ENCODE data around the gene FMR1.

Gene FMR1

DNA sequence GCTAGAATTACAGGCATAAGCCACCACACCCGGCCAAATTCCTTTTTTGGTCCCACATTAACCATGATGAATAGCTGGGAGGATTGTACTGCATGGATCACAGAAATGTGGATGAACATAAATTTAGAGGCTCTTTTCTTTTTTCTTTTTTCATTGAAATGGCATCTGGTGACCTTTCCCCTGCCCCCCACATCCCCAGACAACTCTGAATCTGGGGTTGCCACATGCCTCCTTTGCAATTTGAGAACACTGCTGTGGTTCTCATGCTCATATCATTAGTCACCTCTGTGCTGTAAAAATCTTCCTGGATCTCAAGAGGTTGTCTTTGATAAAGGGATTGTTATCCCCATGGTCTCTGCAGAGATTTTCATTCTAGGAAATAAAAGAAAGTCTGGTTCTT is 46.6 kb downstream of the FMR1 start:
- Mint-ChIP-seq H3K4me3 (no peak overlapping the region), H3K4me1 (no peaks in the 10 kb centered on the region), H3K36me3 (ENCODE audit: low read depth) (no peaks in the 10 kb centered on the region), H3K9me3 (peaks cover 49% of the 10 kb centered on the region), H3K27ac (no peak overlapping the region), H3K27me3 (ENCODE audit: low read depth, poor library complexity) (peaks cover 3% of the 10 kb centered on the region)
- DNase-seq, result no peak
- TF ChIP-seq, protein P1, sequence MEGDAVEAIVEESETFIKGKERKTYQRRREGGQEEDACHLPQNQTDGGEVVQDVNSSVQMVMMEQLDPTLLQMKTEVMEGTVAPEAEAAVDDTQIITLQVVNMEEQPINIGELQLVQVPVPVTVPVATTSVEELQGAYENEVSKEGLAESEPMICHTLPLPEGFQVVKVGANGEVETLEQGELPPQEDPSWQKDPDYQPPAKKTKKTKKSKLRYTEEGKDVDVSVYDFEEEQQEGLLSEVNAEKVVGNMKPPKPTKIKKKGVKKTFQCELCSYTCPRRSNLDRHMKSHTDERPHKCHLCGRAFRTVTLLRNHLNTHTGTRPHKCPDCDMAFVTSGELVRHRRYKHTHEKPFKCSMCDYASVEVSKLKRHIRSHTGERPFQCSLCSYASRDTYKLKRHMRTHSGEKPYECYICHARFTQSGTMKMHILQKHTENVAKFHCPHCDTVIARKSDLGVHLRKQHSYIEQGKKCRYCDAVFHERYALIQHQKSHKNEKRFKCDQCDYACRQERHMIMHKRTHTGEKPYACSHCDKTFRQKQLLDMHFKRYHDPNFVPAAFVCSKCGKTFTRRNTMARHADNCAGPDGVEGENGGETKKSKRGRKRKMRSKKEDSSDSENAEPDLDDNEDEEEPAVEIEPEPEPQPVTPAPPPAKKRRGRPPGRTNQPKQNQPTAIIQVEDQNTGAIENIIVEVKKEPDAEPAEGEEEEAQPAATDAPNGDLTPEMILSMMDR (IDR thresholded peaks at IDR 0.05), result no peak

DNA sequence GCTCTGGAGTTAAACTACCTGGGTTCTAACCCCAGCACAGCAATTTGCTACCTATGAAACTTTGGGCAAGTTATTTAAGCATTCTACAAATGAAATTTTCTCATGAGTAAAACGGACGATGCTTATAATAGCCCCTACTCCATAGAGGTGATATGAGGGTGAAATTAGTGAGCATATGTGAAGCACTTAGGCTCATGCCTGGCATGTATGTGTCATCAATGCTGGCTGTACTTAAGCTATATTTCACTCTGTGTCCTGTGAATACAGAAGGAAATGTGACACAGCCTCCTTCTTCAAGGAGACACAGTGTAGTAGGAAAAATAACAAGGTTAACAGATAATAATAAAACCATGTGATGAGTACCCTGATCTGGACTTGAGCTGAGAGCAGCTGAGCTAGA is 49.0 kb downstream of the FMR1 start:
- no peaks in the 10 kb centered on the region for H3K4me1 Mint-ChIP-seq
- TF ChIP-seq, protein P1 (IDR thresholded peaks at IDR 0.05), result no peak
- no peak for DNase-seq
- H3K27ac Mint-ChIP-seq, result no peak overlapping the region
- H3K27me3 Mint-ChIP-seq (ENCODE audit: low read depth, poor library complexity), result no peaks in the 10 kb centered on the region
- no peak overlapping the region for H3K4me3 Mint-ChIP-seq
- H3K36me3 Mint-ChIP-seq (ENCODE audit: low read depth), result no peaks in the 10 kb centered on the region
- H3K9me3 Mint-ChIP-seq, result peaks cover 53% of the 10 kb centered on the region

DNA sequence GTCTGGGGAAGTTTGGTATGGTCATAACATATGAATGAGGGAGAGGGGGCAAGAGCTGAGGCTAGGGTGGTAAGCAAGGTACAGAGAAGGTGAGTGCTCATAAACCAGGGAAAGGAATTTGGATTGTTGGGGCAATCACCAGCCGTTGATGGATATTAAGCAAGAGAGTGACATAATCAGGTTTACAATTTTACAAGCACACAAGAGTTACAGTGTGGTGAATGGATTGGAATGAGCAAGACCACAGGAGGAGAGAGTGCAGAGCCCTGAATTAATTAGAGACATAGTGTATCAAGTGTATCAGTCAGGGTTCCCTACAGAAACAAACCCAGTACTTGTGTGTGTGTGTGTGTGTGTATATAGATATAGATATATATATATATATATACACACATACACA is 50.8 kb downstream of the FMR1 start:
- no peaks in the 10 kb centered on the region for H3K27me3 Mint-ChIP-seq (ENCODE audit: low read depth, poor library complexity)
- no peak overlapping the region for H3K27ac Mint-ChIP-seq
- no peaks in the 10 kb centered on the region for H3K36me3 Mint-ChIP-seq (ENCODE audit: low read depth)
- DNase-seq, result no peak
- no peak overlapping the region for H3K4me3 Mint-ChIP-seq
- H3K9me3 Mint-ChIP-seq, result peaks cover 60% of the 10 kb centered on the region
- H3K4me1 Mint-ChIP-seq, result no peaks in the 10 kb centered on the region
- TF ChIP-seq, protein P1 (IDR thresholded peaks at IDR 0.05), result no peak

DNA sequence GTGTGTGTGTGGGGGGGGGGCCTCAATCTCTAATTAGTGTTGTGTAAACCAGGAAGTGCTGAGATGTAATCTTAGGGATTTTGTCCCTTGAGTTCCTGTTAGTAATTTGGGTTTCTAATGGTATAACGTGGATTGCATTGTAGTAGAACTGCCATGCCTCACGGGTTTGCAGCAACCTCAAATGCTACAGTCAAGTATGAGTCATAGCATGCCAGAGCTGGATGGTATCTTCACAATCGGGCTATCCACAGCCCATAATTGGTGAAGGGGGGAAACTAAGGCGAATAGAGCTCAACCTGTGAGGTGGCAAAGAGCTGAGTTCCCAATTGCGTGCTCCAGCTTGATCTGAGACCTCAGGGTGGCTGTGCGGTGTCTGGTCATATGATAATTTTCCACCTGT is 67.2 kb downstream of the FMR1 start:
- no peaks in the 10 kb centered on the region for H3K4me1 Mint-ChIP-seq
- H3K27me3 Mint-ChIP-seq (ENCODE audit: low read depth, poor library complexity), result no peaks in the 10 kb centered on the region
- H3K4me3 Mint-ChIP-seq, result no peak overlapping the region
- no peak for DNase-seq
- TF ChIP-seq, protein P1 (IDR thresholded peaks at IDR 0.05), result no peak
- no peak overlapping the region for H3K27ac Mint-ChIP-seq
- no peaks in the 10 kb centered on the region for H3K36me3 Mint-ChIP-seq (ENCODE audit: low read depth)
- H3K9me3 Mint-ChIP-seq, result peaks cover 44% of the 10 kb centered on the region

DNA sequence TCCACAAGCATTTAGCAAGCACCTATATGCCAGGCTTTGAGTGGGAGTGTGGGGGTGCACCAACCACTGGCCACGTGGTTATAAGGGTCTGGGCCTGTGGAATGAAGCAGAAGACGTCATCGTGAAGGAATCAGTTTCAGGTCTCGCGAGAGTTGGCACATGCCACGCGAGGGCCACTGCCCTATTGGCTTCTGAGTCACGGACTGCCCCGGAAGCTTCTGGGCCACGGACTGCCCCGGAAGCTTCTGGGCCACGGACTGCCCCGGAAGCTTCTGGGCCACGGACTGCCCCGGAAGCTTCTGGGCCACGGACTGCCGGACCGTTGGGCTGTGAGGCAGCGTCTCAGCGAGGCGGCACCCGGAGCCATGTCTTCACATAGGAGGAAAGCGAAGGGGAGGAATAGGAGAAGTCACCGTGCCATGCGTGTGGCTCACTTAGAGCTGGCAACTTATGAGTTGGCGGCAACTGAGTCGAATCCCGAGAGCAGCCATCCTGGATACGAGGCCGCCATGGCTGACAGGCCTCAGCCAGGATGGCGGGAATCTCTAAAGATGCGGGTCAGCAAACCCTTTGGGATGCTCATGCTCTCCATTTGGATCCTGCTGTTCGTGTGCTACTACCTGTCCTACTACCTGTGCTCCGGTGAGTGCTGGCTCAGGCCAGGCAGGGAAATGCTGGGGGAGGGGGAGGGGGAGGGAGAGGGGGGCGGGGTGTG is 69.5 kb downstream of the FMR1 start, which contains the start of gene FMR1NB:
Gene FMR1NB, plus strand, starts transcription at position 300 of the 715 bp plus-strand sequence. Its CDS starts 66 bp downstream, at position 366.
- Mint-ChIP-seq H3K9me3 (peaks cover 50% of the 10 kb centered on the region), H3K36me3 (ENCODE audit: low read depth) (no peaks in the 10 kb centered on the region), H3K27me3 (ENCODE audit: low read depth, poor library complexity) (no peaks in the 10 kb centered on the region), H3K27ac (no peak within 1 kb of the TSS), H3K4me3 (no peak within 1 kb of the TSS), H3K4me1 (no peaks in the 10 kb centered on the region)
- TF ChIP-seq, protein P1 (IDR thresholded peaks at IDR 0.05), result no peak
- DNase-seq, result no peak

Data from nephron progenitor cell (in vitro differentiated cells).